ENCODE data around the gene CPNE2.

- TF ChIP-seq POLR2AphosphoS5 (IDR thresholded peaks at IDR 0.05; ENCODE audit: borderline replicate concordance, low read depth, low read length) = no peak
- no peak for TF ChIP-seq EZH2 (IDR thresholded peaks at IDR 0.05)
- TF ChIP-seq FOXP2 (optimal IDR thresholded peaks at IDR 0.05; ENCODE audit: control extremely low read depth, extremely low read length, insufficient read depth) = no peak
Observed at GRCh38 chr16:57147381-57148221, 55.2 kb downstream of the CPNE2 start.

Measured in SK-N-MC (cell line).